Progenitor cell of endocrine pancreas (in vitro differentiated cells): ENCODE data around the gene ARL6IP6. TPM values are rescaled to one million over a fixed set of nuclear protein-coding genes. Genes with fewer than 3 reads are reported as not detected.

ENCODE experiments used
- DNase-seq: peaks from one replicate; pipeline ENCODE4 v3.0.0; 2021; ENCODE audit warnings: low spot score; ENCODE audit not compliant: unreplicated experiment
- H3K27ac Mint-ChIP-seq: 2 replicates; pipeline ENCODE4 v1.8.0; 2021; ENCODE audit warnings: mild to moderate bottlenecking, moderate library complexity, mixed read lengths
- H3K27me3 Mint-ChIP-seq: 2 replicates; pipeline ENCODE4 v1.8.0; 2021; ENCODE audit warnings: mixed read lengths
- H3K36me3 Mint-ChIP-seq: 2 replicates; pipeline ENCODE4 v1.8.0; 2022; ENCODE audit warnings: mixed read lengths; ENCODE audit not compliant: insufficient read depth
- H3K4me1 Mint-ChIP-seq: 2 replicates; pipeline ENCODE4 v1.8.0; 2021; ENCODE audit warnings: low read depth, mixed read lengths
- H3K4me3 Mint-ChIP-seq: 2 replicates; pipeline ENCODE4 v1.8.0; 2021; ENCODE audit warnings: low read depth, mild to moderate bottlenecking, moderate library complexity, mixed read lengths
- H3K9me3 Mint-ChIP-seq: 2 replicates; pipeline ENCODE4 v1.8.0; 2021; ENCODE audit warnings: low read depth, mixed read lengths
- CTCF ChIP-seq: fragments of 200-600 bp; sonication (generic); IDR thresholded peaks from one replicate; pipeline ENCODE4 v1.5.0; 2021; ENCODE audit warnings: antibody characterized with exemption, mild to moderate bottlenecking; ENCODE audit not compliant: unreplicated experiment
- long read RNA-seq: library from polyadenylated mRNA; unstranded; transcript quantifications from one replicate; pipeline ENCODE4 v2.0.0, GENCODE V29; 2020
- total RNA-seq: library from RNA; stranded (reverse); gene quantifications from 2 replicates; pipeline ENCODE4 v1.2.1, GENCODE V29; 2021

ARL6IP6 gene
- 31.7 and 34.6 TPM in 2 replicates for total RNA-seq
- long read RNA-seq, transcript ARL6IP6-201 (4 exons, 2,805 nt) = major isoform, 137 of 157 reads
- long read RNA-seq, partial matches to known transcripts = 3 of 157 reads
- long read RNA-seq, other reads (novel, unspliced or antisense) = 15 of 157 reads

GRCh38 chr2:152718076-152718908, at the start of gene ARL6IP6:
TSS of gene ARL6IP6 (plus strand) at chr2:152718620. CDS start at chr2:152718625, 5 bp downstream.
- Mint-ChIP-seq H3K27ac (peak within 1 kb of the TSS; percentile 100), H3K36me3 (peaks cover 12% of the 10 kb centered on the region), H3K9me3 (no peaks in the 10 kb centered on the region), H3K4me1 (peaks cover 34% of the 10 kb centered on the region), H3K4me3 (peak within 1 kb of the TSS; percentile 92), H3K27me3 (no peaks in the 10 kb centered on the region)
- DNase-seq = peak; percentile 82
- TF ChIP-seq CTCF = no peak

GRCh38 chr2:152674334-152674733, 44.1 kb upstream of the ARL6IP6 start:
- no peaks in the 10 kb centered on the region for H3K9me3 Mint-ChIP-seq
- H3K4me1 Mint-ChIP-seq = no peaks in the 10 kb centered on the region
- TF ChIP-seq CTCF = no peak
- peaks cover 20% of the 10 kb centered on the region for H3K36me3 Mint-ChIP-seq
- H3K27ac Mint-ChIP-seq = no peak overlapping the region
- H3K4me3 Mint-ChIP-seq = no peak overlapping the region
- H3K27me3 Mint-ChIP-seq = no peaks in the 10 kb centered on the region
- no peak for DNase-seq

GRCh38 chr2:152676461-152676860, 42.0 kb upstream of the ARL6IP6 start:
- no peaks in the 10 kb centered on the region for H3K9me3 Mint-ChIP-seq
- TF ChIP-seq CTCF = no peak
- no peak overlapping the region for H3K4me3 Mint-ChIP-seq
- no peaks in the 10 kb centered on the region for H3K4me1 Mint-ChIP-seq
- peaks cover 21% of the 10 kb centered on the region for H3K36me3 Mint-ChIP-seq
- no peak overlapping the region for H3K27ac Mint-ChIP-seq
- DNase-seq = no peak
- H3K27me3 Mint-ChIP-seq = no peaks in the 10 kb centered on the region

GRCh38 chr2:152678808-152679207, 39.6 kb upstream of the ARL6IP6 start:
- no peak overlapping the region for H3K4me3 Mint-ChIP-seq
- DNase-seq = no peak
- H3K9me3 Mint-ChIP-seq = no peaks in the 10 kb centered on the region
- peaks cover 27% of the 10 kb centered on the region for H3K36me3 Mint-ChIP-seq
- H3K27me3 Mint-ChIP-seq = no peaks in the 10 kb centered on the region
- no peak for TF ChIP-seq CTCF
- H3K27ac Mint-ChIP-seq = no peak overlapping the region
- no peaks in the 10 kb centered on the region for H3K4me1 Mint-ChIP-seq

GRCh38 chr2:152682663-152683062, 35.8 kb upstream of the ARL6IP6 start:
- peak overlapping the region; percentile 57 for H3K27ac Mint-ChIP-seq
- H3K27me3 Mint-ChIP-seq = no peaks in the 10 kb centered on the region
- no peak for DNase-seq
- no peaks in the 10 kb centered on the region for H3K9me3 Mint-ChIP-seq
- H3K4me1 Mint-ChIP-seq = no peaks in the 10 kb centered on the region
- TF ChIP-seq CTCF = no peak
- no peak overlapping the region for H3K4me3 Mint-ChIP-seq
- H3K36me3 Mint-ChIP-seq = peaks cover 28% of the 10 kb centered on the region
